Small intestine (tissue), 7 donors: ENCODE measurements around the gene MTFP1. TPM values are rescaled to one million over a fixed set of nuclear protein-coding genes. Genes with fewer than 3 reads are reported as not detected.

Experiments
- DNase-seq, 2 donors: peaks; one replicate each; pipeline versions ENCODE4 v3.0.0 to v3.0.0-alpha.2; 2013
- FAIRE-seq: peaks from 2 replicates; lab custom pipeline; 2012; peaks lifted over from hg19 to GRCh38; lab: Jason Lieb, UNC
- H3K27ac ChIP-seq, 3 donors: one replicate each; pipeline ENCODE4 v1.5.1; 2013; ENCODE audit warnings: low read length in 2 of 3, mild to moderate bottlenecking in 2 of 3, control low read depth in 1 of 3, inconsistent platforms in 1 of 3, low read depth in 1 of 3, moderate library complexity in 1 of 3
- H3K27me3 ChIP-seq, 3 donors: one replicate each; pipeline ENCODE4 v1.6.1; 2013; ENCODE audit warnings: low read length in 3 of 3, inconsistent platforms in 1 of 3; ENCODE audit not compliant: control insufficient read depth in 3 of 3, insufficient read depth in 3 of 3
- H3K36me3 ChIP-seq, 3 donors: one replicate each; pipeline ENCODE4 v1.6.1; 2013; ENCODE audit warnings: low read length in 3 of 3, inconsistent platforms in 1 of 3, low read depth in 1 of 3, mild to moderate bottlenecking in 1 of 3, moderate library complexity in 1 of 3; ENCODE audit not compliant: control insufficient read depth in 3 of 3, insufficient read depth in 2 of 3
- H3K4me1 ChIP-seq, 3 donors: one replicate each; pipeline ENCODE4 v1.6.1; 2013; ENCODE audit warnings: low read length in 2 of 3, inconsistent platforms in 1 of 3, low read depth in 1 of 3, mild to moderate bottlenecking in 1 of 3, moderate library complexity in 1 of 3; ENCODE audit not compliant: control insufficient read depth in 3 of 3, insufficient read depth in 2 of 3
- H3K4me3 ChIP-seq, 3 donors: one replicate each; pipeline ENCODE4 v1.5.1; 2013; ENCODE audit warnings: low read length in 3 of 3, control low read depth in 1 of 3, inconsistent platforms in 1 of 3, low read depth in 1 of 3, mild to moderate bottlenecking in 1 of 3, moderate library complexity in 1 of 3
- H3K9me3 ChIP-seq, 2 donors: one replicate each; pipeline ENCODE4 v1.6.1; 2013; ENCODE audit warnings: low read depth in 1 of 2, low read length in 1 of 2; ENCODE audit not compliant: control insufficient read depth in 2 of 2, insufficient read depth in 1 of 2
- WGBS, 3 donors: extraction: QIAGEN DNeasy Blood & Tissue Kit; methylation state at CpG; one replicate each; pipeline ENCODE4 v1.1.7; 2013; 5-methylcytosine and 5-hydroxymethylcytosine counted together
- polyA plus RNA-seq, 4 donors: library from polyadenylated mRNA; stranded (reverse) in 3 of 4; unstranded in 1 of 4; fragments of 200-250 nt in 3 of 4; fragments of 120-200 nt in 1 of 4; gene quantifications; one replicate each; pipeline versions ENCODE4 v1.2.1 to v1.2.3, GENCODE V29; 2013
- donor health status: healthy with polysubstance abuse.
- donor health status: control.
- donor health status: control.
- donor health status: Bipolar disorder and iron deficiency.
- donor health status: healthy.

MTFP1 gene
- polyA plus RNA-seq, 4 donors, result 10.0 to 36.7 (median 21.1) TPM

GRCh38 chr22:30404307-30404706, 21.3 kb upstream of the MTFP1 start:
- 18 to 74% (median 50%) methylated on average over 6 of the region's 6 CpGs for WGBS, 3 donors
- H3K27ac ChIP-seq, result peak overlapping the region in 1 of 3 donors; percentile 23
- DNase-seq (peak in 1 of 2 donors; percentile 84), FAIRE-seq (no peak)
- no peaks in the 10 kb centered on the region for H3K9me3 ChIP-seq
- H3K4me3 ChIP-seq, result no peak overlapping the region
- H3K36me3 ChIP-seq, result peaks cover 4 to 76% (median 18%) of the 10 kb centered on the region in 3 donors
- H3K4me1 ChIP-seq, result peaks cover 0 to 15% (median 8%) of the 10 kb centered on the region in 3 donors
- H3K27me3 ChIP-seq, result no peaks in the 10 kb centered on the region

GRCh38 chr22:30405731-30406130, 19.8 kb upstream of the MTFP1 start:
- Histone ChIP-seq H3K36me3 (peaks cover 4 to 79% (median 11%) of the 10 kb centered on the region in 3 donors), H3K9me3 (no peaks in the 10 kb centered on the region), H3K27me3 (no peaks in the 10 kb centered on the region), H3K4me3 (no peak overlapping the region), H3K4me1 (peaks cover 0 to 15% (median 8%) of the 10 kb centered on the region in 3 donors), H3K27ac (no peak overlapping the region)
- peak in 1 of 2 donors; percentile 48 for DNase-seq
- no peak for FAIRE-seq
- WGBS, 3 donors, result 44 to 54% (median 49%) methylated on average over 4 of the region's 4 CpGs

- H3K36me3 ChIP-seq, result peaks cover 4 to 85% (median 12%) of the 10 kb centered on the region in 3 donors
- no peaks in the 10 kb centered on the region for H3K9me3 ChIP-seq
- 84 to 93% (median 87%) methylated on average over 6 of the region's 6 CpGs for WGBS, 3 donors
- no peak overlapping the region for H3K27ac ChIP-seq
- no peak for FAIRE-seq
- H3K4me3 ChIP-seq, result no peak overlapping the region
- H3K27me3 ChIP-seq, result no peaks in the 10 kb centered on the region
- H3K4me1 ChIP-seq, result peaks cover 0 to 15% (median 8%) of the 10 kb centered on the region in 3 donors
- DNase-seq, result no peak
Measured at GRCh38 chr22:30406400-30406799, 19.2 kb upstream of the MTFP1 start.

- H3K9me3 ChIP-seq, result no peaks in the 10 kb centered on the region
- H3K4me1 ChIP-seq, result peaks cover 0 to 15% (median 4%) of the 10 kb centered on the region in 3 donors
- peaks cover 4 to 81% (median 17%) of the 10 kb centered on the region in 3 donors for H3K36me3 ChIP-seq
- no peak for DNase-seq
- no peak overlapping the region for H3K4me3 ChIP-seq
- H3K27me3 ChIP-seq, result no peaks in the 10 kb centered on the region
- 83 to 91% (median 87%) methylated on average over 13 of the region's 13 CpGs for WGBS, 3 donors
- FAIRE-seq, result no peak
- H3K27ac ChIP-seq, result no peak overlapping the region
Measured at GRCh38 chr22:30408388-30409102, 17.0 kb upstream of the MTFP1 start.

- peaks cover 0 to 87% (median 19%) of the 10 kb centered on the region in 3 donors for H3K36me3 ChIP-seq
- FAIRE-seq (no peak), DNase-seq (no peak)
- 59 to 81% (median 71%) methylated on average over 3 of the region's 3 CpGs for WGBS, 3 donors
- no peak overlapping the region for H3K4me3 ChIP-seq
- H3K27me3 ChIP-seq, result no peaks in the 10 kb centered on the region
- no peak overlapping the region for H3K27ac ChIP-seq
- peaks cover 0 to 13% (median 4%) of the 10 kb centered on the region in 3 donors for H3K4me1 ChIP-seq
- H3K9me3 ChIP-seq, result no peaks in the 10 kb centered on the region
Measured at GRCh38 chr22:30411780-30412179, 13.8 kb upstream of the MTFP1 start.

GRCh38 chr22:30413001-30413400, 12.6 kb upstream of the MTFP1 start:
- 88 to 95% (median 91%) methylated on average over 4 of the region's 4 CpGs for WGBS, 3 donors
- DNase-seq, result no peak
- peaks cover 0 to 83% (median 17%) of the 10 kb centered on the region in 3 donors for H3K36me3 ChIP-seq
- no peak for FAIRE-seq
- H3K27ac ChIP-seq, result no peak overlapping the region
- H3K4me1 ChIP-seq, result peaks cover 0 to 24% (median 7%) of the 10 kb centered on the region in 3 donors
- H3K9me3 ChIP-seq, result no peaks in the 10 kb centered on the region
- no peaks in the 10 kb centered on the region for H3K27me3 ChIP-seq
- H3K4me3 ChIP-seq, result no peak overlapping the region

- no peak overlapping the region for H3K4me3 ChIP-seq
- 84 to 88% (median 87%) methylated on average over 5 of the region's 5 CpGs for WGBS, 3 donors
- DNase-seq, result no peak
- no peaks in the 10 kb centered on the region for H3K9me3 ChIP-seq
- peaks cover 0 to 33% (median 7%) of the 10 kb centered on the region in 3 donors for H3K4me1 ChIP-seq
- peaks cover 0 to 81% (median 17%) of the 10 kb centered on the region in 3 donors for H3K36me3 ChIP-seq
- no peak overlapping the region for H3K27ac ChIP-seq
- FAIRE-seq, result no peak
- H3K27me3 ChIP-seq, result no peaks in the 10 kb centered on the region
Measured at GRCh38 chr22:30413745-30414524, 11.6 kb upstream of the MTFP1 start.

- no peak overlapping the region for H3K4me3 ChIP-seq
- FAIRE-seq, result no peak
- DNase-seq, result no peak
- H3K36me3 ChIP-seq, result peaks cover 0 to 75% (median 14%) of the 10 kb centered on the region in 3 donors
- H3K27ac ChIP-seq, result peak overlapping the region in 1 of 3 donors; percentile 22
- peaks cover 0 to 37% (median 7%) of the 10 kb centered on the region in 3 donors for H3K4me1 ChIP-seq
- no peaks in the 10 kb centered on the region for H3K9me3 ChIP-seq
- H3K27me3 ChIP-seq, result no peaks in the 10 kb centered on the region
- WGBS, 3 donors, result 86 to 95% (median 94%) methylated on average over 4 of the region's 4 CpGs
Measured at GRCh38 chr22:30414525-30415047, 11.0 kb upstream of the MTFP1 start.
